ENCODE results near the gene UXT.

- TF ChIP-seq CTCF (optimal IDR thresholded peaks at IDR 0.05 in 1 of 3, IDR thresholded peaks at IDR 0.05 in 1 of 3, conservative IDR thresholded peaks at IDR 0.05 in 1 of 3; ENCODE audit: extremely low read depth in 1 of 3, insufficient read depth in 2 of 3, low read length in 3 of 3) (no peak), EZH2 (IDR thresholded peaks at IDR 0.05; ENCODE audit: low read length) (no peak)
Measured at GRCh38 chrX:47659421-47659726, 394 bp upstream of the UXT start.
